ENCODE results near the gene CYFIP1.

CYFIP1 gene

GRCh38 chr15:22912256-22912655, 67.9 kb downstream of the CYFIP1 start:
- TF ChIP-seq REST (IDR thresholded peaks at IDR 0.05; ENCODE audit: insufficient replicate concordance, low read depth) (no peak), GABPA (IDR thresholded peaks at IDR 0.05; ENCODE audit: low read depth) (no peak), CTCF (IDR thresholded peaks at IDR 0.05; ENCODE audit: insufficient read depth, low read length) (no peak), SPI1 (IDR thresholded peaks at IDR 0.05; ENCODE audit: borderline replicate concordance, low read depth) (no peak), POLR2AphosphoS5 (IDR thresholded peaks at IDR 0.05; ENCODE audit: low read depth) (no peak)
- no peaks in the 10 kb centered on the region for H3K27me3 ChIP-seq (ENCODE audit: insufficient read depth, poor library complexity, severe bottlenecking)
- H3K27ac ChIP-seq (replicated peaks): no peak overlapping the region
- DNase-seq (ENCODE audit: low read depth in 1 of 2, low spot score in 1 of 2): no peak
- H3K4me3 ChIP-seq (replicated peaks; ENCODE audit: insufficient read depth, low read length): no peak overlapping the region

- Histone ChIP-seq H3K27me3 (ENCODE audit: insufficient read depth, poor library complexity, severe bottlenecking) (no peaks in the 10 kb centered on the region), H3K4me3 (replicated peaks; ENCODE audit: insufficient read depth, low read length) (no peak overlapping the region), H3K27ac (replicated peaks) (no peak overlapping the region)
- no peak for DNase-seq (ENCODE audit: low read depth in 1 of 2, low spot score in 1 of 2)
- no peak for TF ChIP-seq CTCF (IDR thresholded peaks at IDR 0.05; ENCODE audit: insufficient read depth, low read length)
- TF ChIP-seq POLR2AphosphoS5 (IDR thresholded peaks at IDR 0.05; ENCODE audit: low read depth): no peak
- TF ChIP-seq SPI1 (IDR thresholded peaks at IDR 0.05; ENCODE audit: borderline replicate concordance, low read depth): no peak
- no peak for TF ChIP-seq REST (IDR thresholded peaks at IDR 0.05; ENCODE audit: insufficient replicate concordance, low read depth)
- TF ChIP-seq GABPA (IDR thresholded peaks at IDR 0.05; ENCODE audit: low read depth): no peak
Measured at GRCh38 chr15:22911306-22911705, 68.9 kb downstream of the CYFIP1 start.

- Histone ChIP-seq H3K4me3 (replicated peaks; ENCODE audit: insufficient read depth, low read length) (no peak overlapping the region), H3K27me3 (ENCODE audit: insufficient read depth, poor library complexity, severe bottlenecking) (no peaks in the 10 kb centered on the region)
Measured at GRCh38 chr15:22908830-22909229, 71.3 kb downstream of the CYFIP1 start.

More at GRCh38 chr15:22908830-22909229, 71.3 kb downstream of the CYFIP1 start:
- DNase-seq (ENCODE audit: low read depth in 1 of 2, low spot score in 1 of 2): no peak
- H3K27ac ChIP-seq (replicated peaks): no peak overlapping the region
- TF ChIP-seq POLR2AphosphoS5 (IDR thresholded peaks at IDR 0.05; ENCODE audit: low read depth) (no peak), REST (IDR thresholded peaks at IDR 0.05; ENCODE audit: insufficient replicate concordance, low read depth) (no peak), CTCF (IDR thresholded peaks at IDR 0.05; ENCODE audit: insufficient read depth, low read length) (no peak), SPI1 (IDR thresholded peaks at IDR 0.05; ENCODE audit: borderline replicate concordance, low read depth) (no peak), GABPA (IDR thresholded peaks at IDR 0.05; ENCODE audit: low read depth) (no peak)

Measured in HL-60 (cell line).